ENCODE results near the gene SETBP1.

The SETBP1 gene

DNA sequence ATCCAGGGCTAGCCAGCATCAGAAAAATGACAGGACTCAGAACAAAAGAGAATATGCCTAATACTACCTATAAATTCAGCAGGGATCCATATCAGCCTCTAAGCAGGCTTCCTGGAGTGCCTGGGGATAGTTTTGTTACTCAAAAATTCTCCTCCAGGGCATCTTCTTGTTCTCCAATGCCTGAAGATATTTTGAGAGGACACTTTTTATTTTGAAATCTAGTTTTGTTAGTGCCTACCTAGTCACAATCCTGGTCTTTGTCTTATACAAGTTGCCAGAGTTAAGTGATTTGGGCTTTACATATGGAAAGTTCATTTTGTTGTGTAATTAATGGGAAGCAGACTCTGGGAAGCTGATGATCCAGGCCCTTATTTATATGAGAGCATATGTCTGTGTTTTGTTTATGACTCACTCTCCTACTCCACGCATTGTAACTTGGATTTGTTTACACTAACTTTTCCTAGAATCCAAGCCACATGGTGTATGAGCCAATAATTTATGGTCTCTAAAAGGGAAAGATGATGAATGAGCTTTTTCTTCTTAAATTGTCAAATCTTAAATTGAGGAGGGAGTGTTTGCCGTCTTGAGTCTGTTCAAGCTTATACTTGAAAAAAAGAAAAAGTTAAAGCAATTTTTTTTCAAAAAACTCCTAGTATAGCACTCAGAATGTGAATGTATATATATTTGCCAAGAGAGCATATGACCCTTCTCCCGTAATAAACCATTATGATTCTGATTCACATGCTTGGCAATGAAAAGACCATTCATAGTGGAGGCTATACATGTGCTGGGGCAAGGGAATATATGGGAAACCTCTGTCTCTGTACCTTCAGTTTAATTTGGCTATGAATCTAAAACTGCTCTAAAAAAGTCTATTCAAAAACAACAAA is 370.3 kb downstream of the SETBP1 start:
- DNase-seq, result no peak

DNA sequence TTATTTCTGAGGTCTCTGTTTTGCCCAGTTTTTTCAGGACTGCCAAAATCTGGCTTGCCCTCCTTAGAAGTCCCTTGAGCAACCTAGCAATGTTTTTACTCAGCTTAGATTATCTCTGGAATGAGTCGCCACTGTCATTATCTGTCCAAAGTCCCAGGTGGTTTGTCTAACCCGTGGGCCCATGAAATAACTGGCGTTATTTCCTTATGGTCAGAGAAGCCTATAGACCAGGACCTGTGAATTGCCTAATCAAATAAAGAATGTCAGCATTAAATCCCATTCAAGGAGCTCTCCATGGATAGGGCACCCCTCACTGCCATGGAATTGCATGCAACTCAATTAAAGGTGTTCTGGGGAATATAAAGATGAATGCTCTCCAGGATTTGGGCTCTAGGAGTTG is 373.9 kb downstream of the SETBP1 start:
- no peak for DNase-seq

DNA sequence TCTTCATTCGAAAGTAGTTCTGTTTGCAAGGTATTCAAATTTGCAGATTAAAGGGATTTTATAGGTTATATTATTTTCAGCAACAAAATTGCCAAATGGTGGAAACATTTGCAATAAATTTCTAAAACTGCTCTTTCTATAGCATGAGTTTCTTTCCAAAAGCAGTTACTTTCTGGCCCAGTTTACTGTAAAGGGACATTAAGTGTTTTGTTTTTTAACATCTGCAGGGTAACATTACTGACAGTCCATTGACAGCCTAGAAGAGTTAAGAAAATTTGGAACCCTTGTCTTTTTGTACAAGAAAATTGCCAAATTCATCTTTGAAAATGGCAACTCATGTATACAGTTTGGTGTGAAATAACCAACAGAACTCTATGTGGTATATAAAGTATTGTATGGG is 375.1 kb downstream of the SETBP1 start:
- no peak for DNase-seq

DNA sequence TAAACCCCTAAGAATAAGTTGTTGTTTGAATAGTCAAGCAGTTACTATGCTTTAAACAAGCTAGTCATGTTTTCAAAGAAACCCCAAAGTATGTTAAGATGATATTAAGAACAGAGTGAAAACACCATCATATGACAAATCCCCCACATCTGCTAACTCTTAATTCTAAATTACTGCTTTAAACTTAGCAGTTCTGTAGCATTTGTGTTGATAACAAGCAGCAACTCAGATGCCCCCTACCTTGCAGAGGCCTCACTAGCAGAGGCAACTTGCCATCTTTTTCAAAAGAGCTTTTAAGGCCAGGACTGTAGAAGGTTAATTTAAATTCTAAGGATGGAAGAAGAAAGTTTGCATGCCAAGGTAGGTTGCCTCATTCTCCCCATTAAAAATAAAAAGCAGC is 376.2 kb downstream of the SETBP1 start:
- DNase-seq, result no peak

DNA sequence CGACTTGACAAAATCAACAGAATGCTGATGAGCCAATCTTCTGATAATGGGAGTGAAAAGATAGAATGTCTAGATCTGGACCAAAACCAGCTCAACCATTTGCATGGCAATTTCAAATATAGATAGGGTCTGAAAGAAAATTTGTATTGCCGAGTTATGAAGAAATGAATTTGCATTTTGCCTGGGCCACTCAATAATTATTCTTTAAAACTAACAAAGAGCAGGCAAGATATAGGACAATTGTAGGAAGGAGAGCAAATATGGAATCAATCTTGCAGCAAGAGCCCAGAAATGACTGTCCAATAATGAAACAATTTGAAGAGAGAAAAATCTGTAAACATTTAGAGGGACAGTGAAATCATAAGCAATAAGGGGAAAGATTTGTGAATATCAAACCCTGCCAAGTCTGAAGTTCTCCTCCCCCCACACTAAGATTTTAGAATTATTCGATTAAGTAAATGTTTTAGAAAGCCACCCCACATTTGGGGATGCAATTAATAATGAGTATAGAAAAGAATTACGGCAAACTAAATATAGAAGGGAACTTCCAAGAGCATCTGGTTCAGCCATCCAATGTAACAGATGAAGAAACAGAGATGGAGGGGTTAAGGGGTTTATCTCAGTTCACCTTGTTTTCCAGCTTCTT is 377.4 kb downstream of the SETBP1 start:
- DNase-seq, result no peak

DNA sequence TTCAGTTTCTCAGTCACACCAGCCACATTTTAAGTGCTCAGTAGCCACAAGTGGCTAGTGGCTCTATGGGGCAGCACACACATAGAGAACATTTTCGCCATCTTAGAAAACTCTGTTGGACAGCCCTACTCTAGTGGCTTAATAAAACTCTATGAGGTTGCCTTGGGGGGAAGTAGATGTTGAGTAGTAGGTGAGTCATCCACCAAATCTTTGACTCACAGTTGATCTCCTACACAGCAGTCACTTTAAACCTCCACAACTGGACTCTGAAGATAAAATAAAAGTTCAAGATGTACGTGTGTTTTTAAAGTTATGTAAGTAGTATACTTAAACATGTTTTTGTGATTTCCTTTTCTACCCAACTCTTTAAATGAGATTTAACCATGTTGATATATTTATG is 379.0 kb downstream of the SETBP1 start:
- peak; percentile 10 for DNase-seq

DNA sequence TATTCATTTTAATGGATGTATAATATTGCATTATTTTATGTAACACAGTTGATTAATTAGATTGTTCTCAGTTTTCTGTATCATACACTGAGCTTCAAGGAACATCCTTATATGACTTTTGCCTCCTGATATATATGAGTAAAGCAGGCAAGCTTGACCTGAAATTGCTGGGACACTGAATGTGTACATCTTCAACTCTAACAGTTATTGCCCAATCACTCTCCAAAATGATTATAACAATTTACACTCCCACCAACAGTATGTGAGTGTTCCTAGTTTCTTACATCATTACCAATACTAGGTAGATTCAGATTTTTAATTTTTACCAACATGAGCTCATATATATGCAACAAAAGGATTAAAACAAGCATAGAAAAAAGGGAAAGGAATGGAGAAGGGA is 379.4 kb downstream of the SETBP1 start:
- DNase-seq, result no peak

DNA sequence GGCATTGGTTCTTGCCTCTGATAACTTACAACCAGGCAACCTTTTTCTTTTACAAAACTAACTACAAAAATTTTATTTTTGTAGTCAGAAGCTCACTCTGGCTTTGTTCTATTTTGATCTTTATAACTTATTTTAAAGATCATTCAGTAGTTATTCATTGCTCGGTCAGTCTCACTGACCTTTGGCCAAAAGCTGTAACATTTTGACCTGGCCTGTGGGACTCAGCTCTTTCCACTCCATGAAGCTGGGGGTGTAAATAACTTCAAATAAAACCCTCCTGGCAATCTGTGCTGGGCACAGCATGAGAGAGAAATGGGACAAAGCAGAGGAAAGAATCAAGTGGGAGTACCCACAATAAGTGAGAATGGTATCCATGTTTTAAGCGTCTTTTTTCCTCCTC is 380.7 kb downstream of the SETBP1 start:
- DNase-seq, result no peak

DNA sequence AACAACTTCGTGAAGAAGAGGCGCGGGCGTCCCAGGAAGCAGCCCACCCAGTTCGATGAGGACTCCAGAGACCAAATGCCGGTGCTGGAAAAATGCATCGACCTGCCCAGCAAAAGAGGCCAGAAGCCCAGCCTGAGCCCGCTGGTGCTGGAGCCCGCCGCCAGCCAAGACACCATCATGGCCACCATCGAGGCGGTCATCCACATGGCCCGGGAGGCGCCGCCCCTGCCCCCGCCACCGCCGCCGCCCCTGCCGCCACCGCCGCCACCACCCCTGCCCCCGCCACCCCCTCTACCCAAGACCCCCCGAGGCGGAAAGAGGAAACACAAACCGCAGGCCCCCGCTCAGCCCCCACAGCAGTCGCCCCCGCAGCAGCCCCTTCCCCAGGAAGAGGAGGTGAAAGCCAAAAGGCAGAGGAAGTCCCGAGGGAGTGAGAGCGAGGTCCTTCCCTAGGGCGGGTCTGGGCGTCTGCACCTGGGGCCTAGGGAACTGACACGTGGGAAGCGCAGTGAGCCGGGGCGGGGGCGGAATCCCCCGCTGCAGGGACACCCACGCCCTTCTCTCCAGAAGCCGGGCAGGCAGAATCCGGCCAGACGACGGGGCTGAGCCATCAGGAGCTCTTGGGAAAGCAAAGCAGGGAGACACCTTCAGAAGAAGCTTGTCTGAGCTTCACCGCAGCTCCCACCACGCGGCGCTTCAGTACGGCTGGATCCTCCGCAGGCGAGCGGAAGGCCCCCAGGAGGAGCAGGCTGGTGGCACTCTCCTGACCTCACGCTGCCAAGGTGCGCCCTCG is 382.8 kb downstream of the SETBP1 start:
- no peak for DNase-seq

DNA sequence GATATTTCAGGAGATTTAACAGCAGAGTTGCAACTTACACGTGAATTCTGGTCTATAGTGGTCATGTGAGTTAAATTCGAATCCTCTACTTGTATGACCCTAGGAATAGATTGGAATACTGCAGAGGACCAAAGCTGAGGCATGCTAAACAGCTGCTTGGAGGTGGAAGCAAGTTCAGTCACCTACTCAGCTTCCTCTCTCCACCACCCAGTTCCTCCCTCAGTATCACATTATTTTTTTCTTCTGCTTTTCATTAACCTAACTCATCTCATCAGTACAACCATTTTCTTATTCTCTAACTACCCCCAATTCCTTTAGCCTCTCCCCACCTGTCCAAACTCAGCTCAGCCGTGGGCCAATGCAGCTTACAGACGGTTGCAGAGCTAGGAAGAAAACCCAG is 385.5 kb downstream of the SETBP1 start:
- no peak for DNase-seq

DNA sequence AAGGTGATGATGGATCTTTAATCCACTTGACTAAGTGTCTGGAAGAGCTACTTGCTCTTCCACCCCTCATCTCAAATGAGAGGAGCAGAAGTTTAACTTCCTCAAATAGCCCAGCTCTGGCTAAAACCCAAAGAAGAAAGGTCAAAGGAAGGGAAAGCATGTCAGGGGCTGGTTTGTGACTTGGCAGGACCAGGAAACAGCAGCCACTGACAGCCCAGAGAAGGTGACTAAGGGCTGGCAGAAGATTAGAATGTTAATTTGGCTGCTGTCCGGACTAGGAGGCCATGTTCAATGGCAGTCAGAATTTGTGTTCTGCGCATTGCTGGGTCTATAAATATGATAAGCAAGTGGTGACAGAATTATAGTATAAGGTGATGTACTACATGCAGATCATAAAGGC is 386.2 kb downstream of the SETBP1 start:
- no peak for DNase-seq

DNA sequence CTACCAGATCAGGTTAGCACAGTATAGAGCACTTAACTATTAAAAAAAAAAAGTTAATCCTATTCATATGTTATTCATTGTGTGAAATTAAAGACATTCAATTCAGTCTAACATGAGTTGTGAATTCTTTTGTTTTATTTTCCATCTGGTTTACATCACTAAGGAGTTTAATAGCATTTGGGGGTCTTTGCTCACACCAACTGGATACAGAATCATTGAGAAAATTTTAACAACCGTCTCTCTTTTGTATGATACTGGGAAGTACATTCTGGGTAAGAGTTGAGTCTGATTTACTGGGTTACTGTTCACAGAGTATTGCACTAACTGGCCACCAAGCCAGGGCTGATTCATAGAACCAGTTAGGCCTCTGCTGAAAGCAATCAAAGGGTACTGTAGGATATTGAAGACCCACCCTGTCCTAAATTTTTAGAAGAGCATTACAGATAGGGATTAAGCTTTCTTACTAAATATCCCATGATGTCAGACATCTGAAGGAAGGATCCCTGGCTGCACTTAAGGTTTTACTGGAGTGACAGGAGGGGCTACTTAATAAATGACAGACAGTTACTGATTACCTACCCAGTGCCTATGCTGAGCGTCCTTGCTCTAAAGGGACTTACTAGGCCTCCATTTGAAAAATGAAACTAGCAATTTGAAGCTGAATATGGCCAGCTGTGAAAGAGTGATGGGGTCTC is 387.9 kb downstream of the SETBP1 start:
- no peak for DNase-seq

DNA sequence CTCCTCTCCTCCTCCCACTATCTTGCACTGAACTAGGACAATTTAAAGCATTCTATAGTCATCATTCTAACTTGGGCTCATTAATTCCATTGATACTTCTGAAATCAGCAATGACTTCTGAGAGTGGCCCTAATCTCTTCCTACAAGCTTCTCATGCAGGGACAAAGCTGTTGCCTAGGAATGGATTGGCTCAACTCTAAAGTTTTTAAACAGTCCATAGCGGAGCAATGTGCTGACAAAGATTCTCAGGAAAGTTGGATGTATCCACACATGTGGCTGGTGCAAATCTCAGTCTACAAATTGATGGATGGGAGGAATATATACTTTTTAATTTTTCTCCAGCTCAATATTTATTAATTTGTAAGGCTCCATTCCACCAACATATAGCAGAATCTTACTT is 388.9 kb downstream of the SETBP1 start:
- no peak for DNase-seq

DNA sequence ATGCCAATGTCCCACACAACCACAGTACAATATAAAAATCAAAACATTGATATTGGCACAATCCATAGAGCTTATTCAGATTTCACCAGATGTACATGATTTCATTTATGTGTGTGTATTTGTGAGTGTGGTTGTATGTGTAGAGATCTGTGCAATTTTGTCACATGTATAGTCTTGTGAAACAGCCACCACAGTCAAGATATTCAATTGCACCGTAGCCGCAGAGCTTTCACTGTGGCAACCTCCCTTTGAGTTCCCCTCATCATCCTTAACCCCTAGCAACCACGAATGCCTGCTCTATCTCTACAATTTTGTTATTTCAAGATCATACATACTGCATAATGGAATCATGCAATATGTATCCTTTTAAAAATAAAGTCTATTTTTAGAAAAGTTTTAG is 391.3 kb downstream of the SETBP1 start:
- DNase-seq, result no peak

DNA sequence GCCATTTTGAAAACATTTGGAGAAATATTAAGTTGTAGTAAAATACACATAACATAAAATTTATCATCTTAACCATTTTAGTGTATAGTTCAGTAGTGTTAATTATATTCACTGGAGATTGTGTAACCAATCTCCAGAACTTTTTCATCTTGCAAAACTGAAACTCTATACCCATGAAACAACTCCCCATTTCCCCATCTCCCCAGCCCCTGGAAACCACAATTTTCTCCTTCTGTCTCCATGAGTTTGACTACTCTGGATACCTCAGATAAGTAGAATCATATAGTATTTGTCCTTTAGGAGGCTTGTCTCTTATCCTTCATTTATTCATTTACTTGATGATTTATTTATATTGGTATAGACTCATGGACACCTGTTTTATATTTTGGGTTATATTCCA is 392.9 kb downstream of the SETBP1 start:
- no peak for DNase-seq

DNA sequence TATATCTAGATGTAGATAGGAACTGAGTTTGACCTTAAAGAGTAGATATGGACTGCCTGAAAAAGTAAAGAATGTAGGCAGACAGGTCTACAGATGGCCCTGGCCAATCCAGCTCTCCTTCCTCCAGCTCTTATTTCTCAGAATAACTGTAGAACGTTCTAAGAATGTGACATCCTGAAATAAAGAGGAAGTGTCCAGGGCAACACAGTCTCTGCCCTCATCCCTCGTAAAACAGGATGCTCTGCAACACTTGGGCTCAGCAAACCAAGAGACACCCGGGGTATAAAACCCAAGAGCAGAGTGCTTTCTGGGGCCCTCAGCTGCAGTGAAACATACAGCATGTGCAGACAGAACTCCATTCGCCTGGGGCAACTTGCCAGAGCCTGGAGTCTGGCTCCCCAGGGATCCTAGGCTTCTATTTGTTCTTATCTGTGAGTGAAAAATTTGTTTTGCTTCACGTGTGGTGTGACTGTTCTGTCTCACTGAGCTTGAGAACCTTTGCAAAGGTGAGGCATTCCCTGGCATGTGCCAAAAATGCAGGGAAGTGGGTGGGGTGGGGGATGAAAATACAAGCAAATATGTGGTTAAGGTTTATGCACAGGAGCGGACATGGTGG is 401.0 kb downstream of the SETBP1 start:
- no peak for DNase-seq

DNA sequence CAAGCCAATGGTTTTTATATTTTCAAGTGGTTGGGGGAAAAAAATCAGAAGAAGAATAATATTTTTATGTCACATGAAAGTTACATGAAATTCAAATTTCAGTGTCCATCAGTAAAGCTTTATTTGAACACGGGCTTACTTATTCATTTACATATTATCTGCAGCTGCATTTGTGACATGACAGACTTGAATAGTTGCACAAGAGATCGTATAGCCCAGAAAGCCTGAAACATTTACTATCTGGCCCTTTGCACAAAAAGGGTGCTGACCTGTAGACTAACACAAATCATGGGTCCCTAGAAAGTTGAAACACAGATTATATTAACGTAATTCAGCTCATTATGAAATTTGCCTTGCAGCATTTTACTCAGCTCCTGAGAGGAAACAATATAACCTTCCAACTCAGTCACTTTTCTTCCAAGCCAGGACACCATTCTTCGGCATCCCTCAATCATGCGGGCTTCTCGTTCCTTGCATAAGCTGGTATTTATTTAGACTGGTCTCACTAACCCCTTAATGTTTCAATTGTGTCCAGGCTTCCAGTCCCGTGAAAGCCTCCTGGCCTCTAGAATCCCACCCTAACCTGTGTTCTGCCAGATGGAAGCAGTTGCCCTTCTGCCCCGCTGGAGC is 402.7 kb downstream of the SETBP1 start:
- DNase-seq, result no peak

DNA sequence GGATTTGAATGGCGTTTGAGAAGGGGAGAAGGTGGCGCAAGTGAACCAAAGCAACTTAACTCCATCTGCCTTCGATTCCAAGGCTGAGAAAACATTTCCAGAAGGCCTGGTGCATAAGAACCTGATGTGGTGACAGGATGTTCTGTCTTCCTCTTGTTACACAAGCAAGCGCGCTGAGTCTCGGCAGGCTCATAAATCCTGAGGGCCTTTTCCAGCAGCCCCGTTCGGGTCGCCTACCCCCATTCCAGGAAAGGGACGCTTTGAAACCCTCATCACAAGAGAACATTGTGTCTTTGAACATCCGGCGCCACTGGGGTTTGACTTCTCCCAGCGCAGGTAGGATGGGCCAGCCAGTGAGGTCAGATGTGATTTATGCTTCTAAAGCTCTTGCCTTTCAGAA is 403.5 kb downstream of the SETBP1 start:
- no peak for DNase-seq

DNA sequence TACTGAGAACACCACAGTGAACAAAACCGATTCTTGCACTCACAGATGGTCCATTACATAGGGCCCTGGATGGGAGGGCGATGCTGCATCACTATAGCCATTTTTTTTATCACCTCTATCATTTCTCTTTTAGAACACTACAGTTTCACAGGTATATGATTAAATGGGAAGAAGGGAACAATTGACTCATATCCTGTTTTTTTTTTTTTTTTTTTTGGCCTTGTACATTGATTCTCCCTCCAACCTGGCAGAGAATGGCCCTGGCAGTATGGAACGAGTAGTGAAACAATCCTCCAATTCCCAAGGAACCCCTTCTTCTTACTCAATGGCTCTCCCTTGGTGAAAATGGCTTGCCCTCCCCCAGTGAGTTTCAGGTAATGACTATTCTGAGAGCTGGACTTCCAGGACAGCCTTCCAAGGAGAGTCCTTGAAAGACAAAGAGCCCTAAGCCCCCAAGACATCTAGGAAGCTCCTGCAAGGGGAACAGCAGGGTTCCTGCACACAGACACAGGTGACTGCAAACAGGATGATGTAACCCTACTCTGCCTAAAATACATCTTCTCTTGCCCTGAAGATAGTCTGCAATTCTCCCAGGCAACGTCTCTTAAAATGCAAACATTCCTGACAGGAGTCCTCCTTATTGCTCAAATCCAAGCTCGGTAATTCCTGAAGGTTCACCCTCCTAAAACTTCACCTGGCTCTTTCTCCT is 405.4 kb downstream of the SETBP1 start:
- DNase-seq, result no peak

DNA sequence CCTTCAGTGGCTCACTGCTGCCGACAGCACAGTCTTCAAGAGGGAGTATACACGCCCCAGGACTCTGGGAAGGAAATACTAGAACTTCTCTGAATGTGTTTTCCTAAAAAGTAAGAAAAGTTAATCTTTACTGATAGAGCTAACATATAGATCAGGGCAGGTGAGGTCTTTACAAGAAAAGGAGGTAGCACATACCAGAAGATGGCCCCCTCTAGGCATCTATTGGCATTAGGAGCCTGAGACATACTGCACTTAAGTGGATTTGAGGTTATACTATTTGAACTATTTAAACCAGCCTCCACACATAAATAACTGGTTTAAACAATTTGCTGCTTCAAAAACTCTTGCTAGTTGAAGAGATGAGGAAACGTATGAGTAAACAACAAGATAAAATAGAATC is 406.1 kb downstream of the SETBP1 start:
- DNase-seq, result no peak

DNA sequence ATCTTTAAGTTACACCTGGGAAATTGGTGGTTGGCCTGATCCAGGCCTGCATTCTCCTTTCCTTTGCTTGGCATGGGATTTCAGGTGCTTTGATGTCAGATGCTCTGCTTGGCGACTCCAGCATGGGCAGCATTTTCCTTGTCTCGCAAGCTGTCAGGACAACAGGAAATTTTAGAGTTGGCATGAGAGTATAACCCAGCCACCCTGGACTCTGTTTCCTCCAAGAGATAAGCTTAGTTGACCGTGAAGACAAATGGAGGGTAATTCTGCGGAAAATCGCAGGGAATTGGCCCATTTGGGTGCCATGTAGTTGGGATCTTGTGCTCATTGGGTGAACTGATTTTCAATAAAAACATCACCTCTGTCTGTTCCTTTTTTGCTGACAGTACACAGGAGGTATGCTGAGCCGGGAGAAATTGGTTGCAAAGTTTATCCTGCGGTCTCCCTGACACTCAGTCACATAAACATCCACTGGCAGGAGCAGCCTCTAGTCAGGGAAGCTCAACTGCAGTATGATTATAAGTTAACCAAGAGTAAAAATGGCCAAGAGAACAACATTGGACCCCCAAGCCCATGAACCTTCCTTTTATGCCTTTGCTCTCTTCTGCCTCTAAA is 409.9 kb downstream of the SETBP1 start:
- DNase-seq, result no peak
